Stimulated activated CD4-positive, alpha-beta T cell treated with anti-CD3 and anti-CD28 coated beads, Interleukin-2, amount 100 ng/mL, for 48 hours (primary cell): ENCODE measurements around the gene NCAPD3.

Source experiments
- DNase-seq, 2 donors: peaks; one replicate each; pipeline ENCODE4 v3.0.0-alpha.2; 2020

The NCAPD3 gene

GRCh38 chr11:134253188-134253993 lies 29.6 kb upstream of the NCAPD3 start, which contains the start of the genes ACAD8 and THYN1:
Gene ACAD8 (plus strand): TSS chr11:134253568. CDS start chr11:134253601, 33 bp downstream.
Gene THYN1 (minus strand): TSS chr11:134253352. CDS start chr11:134252882, 470 bp downstream.
- DNase-seq = peak; percentile 87 to 89

- no peak for DNase-seq
These were observed 28.8 kb upstream of the NCAPD3 start for GRCh38 chr11:134252346-134253187.

GRCh38 chr11:134250675-134251074 lies 26.9 kb upstream of the NCAPD3 start:
- DNase-seq = no peak

DNA sequence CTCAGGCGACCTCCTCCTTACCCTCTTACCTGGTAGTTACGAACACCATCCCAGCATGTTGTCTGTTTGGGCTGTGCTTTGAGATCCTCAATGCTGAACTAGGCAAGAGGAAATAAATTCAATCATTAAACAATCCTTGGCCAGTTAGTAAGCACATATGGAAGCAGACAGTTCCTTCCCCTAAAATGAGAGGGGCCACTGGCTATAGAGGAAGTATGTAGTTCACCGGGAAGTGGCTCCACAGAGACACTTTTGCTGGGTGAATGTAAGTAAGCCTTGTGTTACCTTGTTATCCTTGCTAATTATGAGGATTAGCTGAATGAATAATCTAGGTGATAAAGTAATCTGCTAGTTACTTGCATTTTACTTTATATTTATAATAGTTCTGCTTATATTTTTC lies 26.5 kb upstream of the NCAPD3 start:
- no peak for DNase-seq

GRCh38 chr11:134248910-134249480 lies 25.2 kb upstream of the NCAPD3 start:
- DNase-seq = no peak

DNA sequence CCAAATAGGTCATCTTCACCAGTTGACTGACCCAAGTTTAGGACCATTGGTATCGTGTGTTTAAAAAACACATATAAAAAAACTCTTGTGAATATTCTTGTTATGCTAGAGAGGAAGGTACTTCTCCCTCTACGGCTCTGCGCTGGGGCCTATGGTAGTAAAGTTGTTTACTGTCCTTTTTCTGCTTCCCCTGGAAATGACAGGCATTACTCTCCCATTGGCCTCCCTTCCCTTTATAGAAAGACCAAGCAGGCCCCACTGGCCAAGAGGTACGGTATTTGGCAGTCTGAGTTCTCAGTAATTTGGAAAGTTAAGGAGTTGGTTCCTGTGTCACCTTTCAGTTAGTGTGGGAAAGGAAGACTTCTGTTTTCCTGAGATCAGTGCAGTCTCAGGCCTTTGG lies 22.9 kb upstream of the NCAPD3 start:
- DNase-seq = no peak

GRCh38 chr11:134246100-134246499 lies 22.3 kb upstream of the NCAPD3 start:
- DNase-seq = no peak

GRCh38 chr11:134245434-134245833 lies 21.7 kb upstream of the NCAPD3 start:
- DNase-seq = no peak

- no peak for DNase-seq
These were observed 20.8 kb upstream of the NCAPD3 start for GRCh38 chr11:134244593-134244992.

GRCh38 chr11:134243913-134244312 lies 20.1 kb upstream of the NCAPD3 start:
- no peak for DNase-seq

GRCh38 chr11:134242376-134242775 lies 18.6 kb upstream of the NCAPD3 start:
- no peak for DNase-seq

DNA sequence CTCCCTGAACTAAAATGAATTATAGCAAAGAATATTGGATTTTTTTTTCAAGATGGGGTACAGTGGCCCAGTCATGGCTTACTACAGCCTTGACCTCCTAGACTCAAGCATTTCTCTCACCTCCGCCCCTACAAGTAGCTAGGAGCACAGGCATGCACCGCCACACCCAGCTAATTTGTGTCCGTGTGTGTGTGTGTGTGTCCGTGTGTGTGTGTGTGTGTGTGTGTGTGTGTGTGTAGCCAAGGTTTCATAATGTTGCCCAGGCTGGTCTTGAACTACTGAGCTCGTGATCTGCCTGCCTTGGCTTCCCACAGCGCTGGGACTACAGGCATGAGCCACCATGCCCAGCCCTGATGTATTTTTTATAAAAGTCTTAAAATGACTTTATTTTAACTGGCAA lies 16.8 kb upstream of the NCAPD3 start:
- DNase-seq = no peak

DNA sequence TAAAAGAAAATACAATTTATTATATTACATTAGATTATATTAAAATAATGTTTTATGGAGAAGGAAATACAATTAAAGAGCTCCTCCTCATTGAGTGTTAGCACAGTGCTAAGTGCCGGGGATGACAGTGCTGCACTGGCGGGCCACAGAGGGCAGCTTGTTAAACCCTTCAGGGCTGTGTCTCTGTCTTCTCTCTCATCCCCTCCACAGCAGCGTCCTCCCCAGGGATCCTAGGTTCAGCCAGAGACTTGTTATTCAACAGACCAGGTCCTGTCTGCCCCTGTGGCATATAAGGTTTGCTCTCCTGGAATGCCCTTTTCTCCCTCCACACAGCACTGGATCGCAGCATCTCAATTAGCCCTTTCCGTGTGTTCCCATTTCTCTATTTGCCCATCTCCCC lies 15.2 kb upstream of the NCAPD3 start:
- no peak for DNase-seq

DNA sequence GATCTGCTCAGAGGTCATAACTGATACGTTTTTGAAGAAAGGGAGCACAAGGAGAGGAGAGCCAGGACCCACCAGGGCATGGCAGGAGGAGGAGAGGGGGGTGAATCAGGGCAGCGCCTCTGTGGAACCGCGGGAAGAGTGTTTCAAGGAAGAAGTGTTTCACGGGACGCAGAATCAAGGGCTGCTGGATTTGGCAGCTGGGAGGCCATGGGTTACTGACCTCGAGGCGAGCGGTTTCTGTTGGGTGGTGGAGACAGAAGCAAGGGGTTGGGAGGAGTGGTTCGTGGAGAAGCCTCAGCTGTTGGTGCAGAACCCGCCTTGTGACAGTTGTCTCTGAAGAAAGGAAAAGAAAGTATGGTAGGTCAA lies 13.8 kb upstream of the NCAPD3 start:
- no peak for DNase-seq

DNA sequence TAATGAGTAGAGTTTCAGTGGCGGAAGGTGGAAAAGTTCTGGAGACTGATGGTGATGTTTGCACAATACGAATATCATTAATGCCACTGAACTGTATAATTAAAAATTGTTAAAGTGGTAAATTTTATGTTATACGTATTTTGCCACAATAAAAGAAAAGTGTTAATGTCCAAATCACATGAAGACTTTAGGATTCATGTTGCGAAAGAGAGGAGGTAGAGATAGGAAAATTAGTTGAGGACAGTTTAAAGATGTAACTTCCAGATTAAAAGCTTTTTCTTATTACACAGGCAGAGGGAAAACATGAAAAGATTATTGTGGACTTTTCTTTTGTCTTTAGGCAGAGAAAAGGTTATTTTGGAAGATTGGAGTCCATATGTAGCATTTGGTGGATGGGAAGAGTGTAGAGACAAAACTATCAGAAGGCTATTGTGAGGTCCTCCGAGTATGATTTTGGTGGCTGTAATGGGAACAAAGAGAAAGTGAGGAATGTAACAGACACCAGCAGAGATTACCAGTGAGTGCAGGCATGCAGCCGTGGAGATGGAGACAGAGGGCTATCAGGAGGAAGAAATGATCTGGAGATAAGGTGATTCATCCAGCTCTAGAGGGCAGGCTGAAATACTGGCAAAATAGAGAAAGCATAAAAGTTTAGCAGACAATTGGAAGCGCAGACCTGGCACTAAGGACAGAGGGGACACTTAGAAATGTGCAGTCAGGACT lies 13.2 kb upstream of the NCAPD3 start:
- no peak for DNase-seq

DNA sequence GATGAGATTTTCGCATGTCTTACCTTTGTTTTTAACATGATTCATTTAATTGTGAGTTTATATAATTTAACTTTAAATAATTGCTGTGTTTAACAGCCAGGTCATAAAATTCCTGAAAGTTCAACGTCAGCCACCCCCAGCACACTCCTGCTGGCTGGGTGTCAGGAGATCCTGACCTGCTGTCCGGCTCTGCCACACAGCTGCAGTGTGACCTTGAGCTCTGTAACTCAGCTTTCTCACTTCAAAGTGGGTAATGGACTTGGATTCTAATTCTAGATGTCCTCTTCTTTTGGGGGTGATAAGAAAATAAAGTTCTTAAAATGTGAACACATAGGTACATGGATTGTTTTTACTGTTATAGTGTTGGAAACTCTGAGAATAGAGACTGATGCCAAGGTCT lies 11.6 kb upstream of the NCAPD3 start:
- DNase-seq = no peak

- no peak for DNase-seq
These were observed 10.0 kb upstream of the NCAPD3 start for GRCh38 chr11:134233729-134234179.

DNA sequence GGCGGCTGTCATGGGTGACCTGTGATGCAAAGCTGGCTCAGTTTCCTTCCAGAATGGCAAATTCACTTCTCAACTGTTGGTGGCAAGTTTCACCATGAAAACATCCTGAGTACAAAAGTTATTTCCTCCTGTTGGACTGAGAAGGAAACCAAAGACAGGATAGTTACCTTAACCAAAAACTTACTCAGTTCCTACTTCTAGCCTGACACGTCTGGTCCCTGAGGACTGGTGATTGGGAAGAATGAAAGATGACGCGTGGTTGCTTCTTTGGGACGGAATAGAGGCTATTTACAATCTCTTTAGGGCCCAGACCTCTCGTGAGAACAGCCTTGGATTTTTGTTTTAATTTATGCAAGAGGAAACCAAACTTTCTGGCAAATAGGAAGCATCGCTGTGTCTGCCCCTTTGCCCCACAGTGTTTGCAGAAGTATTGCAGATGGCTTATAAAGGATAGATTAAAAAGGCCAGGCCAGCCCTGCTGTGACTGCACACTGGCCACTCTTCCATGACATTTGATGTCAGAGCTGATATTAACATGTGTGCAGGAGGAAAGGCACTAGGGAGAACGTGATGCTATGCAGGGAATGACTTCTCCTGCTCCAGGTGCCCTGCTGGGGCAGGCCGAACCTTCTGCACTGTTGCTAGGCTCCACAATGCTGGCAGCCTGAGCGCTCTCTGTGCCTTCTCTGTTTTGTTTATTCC lies 8.3 kb upstream of the NCAPD3 start:
- DNase-seq = no peak

GRCh38 chr11:134230339-134230738 lies 6.6 kb upstream of the NCAPD3 start:
- no peak for DNase-seq

DNA sequence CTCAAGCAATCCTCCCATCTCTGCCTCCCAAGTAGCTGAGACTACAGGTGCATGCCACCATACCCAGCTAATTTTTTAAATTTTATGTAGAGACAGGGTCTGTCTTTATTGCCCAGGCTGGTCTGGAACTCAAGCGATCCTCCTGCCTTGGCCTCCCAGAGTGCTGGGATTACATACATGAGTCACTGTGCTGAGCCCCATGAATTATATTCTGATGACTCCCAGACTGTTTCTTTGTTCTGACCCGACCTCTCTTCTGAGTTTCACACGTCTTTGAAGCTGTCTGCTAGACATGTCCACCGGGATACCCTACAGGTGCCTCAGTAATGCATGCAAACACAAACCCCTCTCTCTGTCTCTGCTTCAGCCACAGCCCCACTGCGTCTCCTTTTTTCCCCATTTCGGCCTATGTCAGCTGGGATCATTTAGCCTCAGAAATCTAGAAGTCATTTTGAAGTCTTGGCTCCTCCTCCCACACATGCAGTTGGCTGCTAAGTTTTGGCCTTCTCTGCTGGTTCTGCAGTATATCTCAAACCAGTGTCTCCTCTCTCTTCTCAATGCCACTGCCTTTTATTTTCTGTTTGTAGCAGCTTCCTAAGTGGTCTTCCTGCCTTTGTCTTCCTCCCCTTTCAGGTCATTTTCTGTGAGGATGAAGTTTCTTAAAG lies 5.5 kb upstream of the NCAPD3 start:
- DNase-seq = no peak

GRCh38 chr11:134228625-134229024 lies 4.9 kb upstream of the NCAPD3 start:
- peak; percentile 7 to 15 for DNase-seq
